HCT116 (cell line): ENCODE data around the gene ZNF248. TPM values are rescaled to one million over a fixed set of nuclear protein-coding genes. Genes with fewer than 3 reads are reported as not detected.

Experiments
- ATAC-seq: fragments of 200-7000 bp; cut with Tn5 transposase; 2 replicates; pipeline ENCODE4 v1.9.1; 2020; ENCODE audit warnings: mild to moderate bottlenecking, moderate library complexity
- BruUV-seq: library from RNA; stranded (reverse); fragments of 400-500 nt; replicated peaks from 2 replicates; lab custom pipeline; 2021; lab: Mats Ljungman, UMichigan
- CTCF ChIA-PET: fragments of 300-600 bp; sonication (Branson Sonifier 250); formaldehyde crosslinking; loops from one replicate; lab custom pipeline; 2021; ENCODE audit warnings: antibody characterized with exemption; lab: Charles Lee
- POLR2A ChIA-PET: fragments of 300-600, 350-600 bp; sonication (Branson Sonifier 250); formaldehyde crosslinking; loops from one replicate; lab custom pipeline; 2021; ENCODE audit warnings: antibody characterized with exemption; lab: Charles Lee
- RAD21 ChIA-PET, 2 experiments: fragments of 300-600 bp; sonication (Branson Sonifier 250); formaldehyde crosslinking; loops; one replicate each; lab custom pipeline; 2023; ENCODE audit warnings: low total read pairs in 2 of 2; ENCODE audit not compliant: uncharacterized antibody in 2 of 2, unreplicated experiment in 2 of 2, low non-redundant PET in 1 of 2; lab: Charles Lee
- DNase-seq: peaks from one replicate; pipeline ENCODE4 v3.0.0-alpha.2; 2010; ENCODE audit warnings: low read depth, low spot score
- H2AFZ ChIP-seq: fragments of 200-600 bp; shearing (Covaris generic), sonication (generic); 2 replicates; pipeline ENCODE4 v1.6.1; 2017; ENCODE audit warnings: low read depth, mixed run types, mixed read lengths, antibody characterized with exemption, low read length; ENCODE audit not compliant: poor library complexity, severe bottlenecking
- H3K27ac ChIP-seq: 2 replicates; pipeline ENCODE4 v1.5.1; 2012; ENCODE audit warnings: low read depth, low read length
- H3K27me3 ChIP-seq: fragments of 200-600 bp; sonication (generic); 2 replicates; pipeline ENCODE4 v1.6.1; 2016; ENCODE audit warnings: mixed run types, low read length, mixed read lengths; ENCODE audit not compliant: insufficient read depth
- H3K36me3 ChIP-seq, 2 experiments: fragments of 200-500 bp in 1 of 2; fragments of 200-600 bp in 1 of 2; sonication (Bioruptor generic) in 1 of 2; sonication (generic) in 1 of 2; 2 replicates each; pipeline versions ENCODE4 v1.5.1 to v1.6.1; 2014 to 2016; ENCODE audit warnings: low read length in 2 of 2, inconsistent platforms in 1 of 2, mixed read lengths in 1 of 2, mixed run types in 1 of 2; ENCODE audit not compliant: insufficient read depth in 2 of 2, control insufficient read depth in 1 of 2
- H3K4me1 ChIP-seq, 2 experiments: fragments of 200-600 bp in 1 of 2; sonication (generic) in 1 of 2; 2 replicates each; pipeline versions ENCODE4 v1.5.1 to v1.6.1; 2012 to 2017; ENCODE audit warnings: low read length in 2 of 2, inconsistent platforms in 1 of 2, mild to moderate bottlenecking in 1 of 2, mixed read lengths in 1 of 2, mixed run types in 1 of 2, moderate library complexity in 1 of 2; ENCODE audit not compliant: insufficient read depth in 2 of 2, control insufficient read depth in 1 of 2
- H3K4me2 ChIP-seq: fragments of 200-600 bp; sonication (generic); 2 replicates; pipeline ENCODE4 v1.6.1; 2017; ENCODE audit warnings: mixed run types, low read length, mixed read lengths
- H3K4me3 ChIP-seq, 2 experiments: fragments of 200-600 bp in 1 of 2; sonication (generic) in 1 of 2; replicated peaks in 1 of 2; 2 replicates each; pipeline ENCODE4 v1.5.1; 2011 to 2016; ENCODE audit warnings: low read length in 2 of 2, control low read depth in 1 of 2, low read depth in 1 of 2, mild to moderate bottlenecking in 1 of 2, mixed read lengths in 1 of 2, mixed run types in 1 of 2
- H3K79me2 ChIP-seq: fragments of 200-600 bp; sonication (generic); 2 replicates; pipeline ENCODE4 v1.6.1; 2017; ENCODE audit warnings: mild to moderate bottlenecking, mixed run types, low read length, moderate library complexity, mixed read lengths; ENCODE audit not compliant: insufficient read depth
- H3K9ac ChIP-seq: fragments of 200-600 bp; sonication (generic); 2 replicates; pipeline ENCODE4 v1.6.1; 2016; ENCODE audit warnings: low read length, mixed read lengths
- H3K9me2 ChIP-seq: fragments of 200-600 bp; sonication (generic), shearing (Covaris generic); 2 replicates; pipeline ENCODE4 v1.6.1; 2017; ENCODE audit warnings: mixed run types, mild to moderate bottlenecking, moderate library complexity; ENCODE audit not compliant: insufficient read depth
- H3K9me3 ChIP-seq, 2 experiments: fragments of 200-500 bp in 1 of 2; fragments of 200-600 bp in 1 of 2; sonication (Bioruptor generic) in 1 of 2; sonication (generic) in 1 of 2; 2 replicates each; pipeline ENCODE4 v1.6.1; 2014 to 2017; ENCODE audit warnings: low read length in 2 of 2, mixed read lengths in 2 of 2, inconsistent platforms in 1 of 2, low read depth in 1 of 2, mild to moderate bottlenecking in 1 of 2, mixed run types in 1 of 2, moderate library complexity in 1 of 2; ENCODE audit not compliant: control insufficient read depth in 1 of 2, insufficient read depth in 1 of 2
- H4K20me1 ChIP-seq: fragments of 200-600 bp; sonication (generic), shearing (Covaris generic); 2 replicates; pipeline ENCODE4 v1.6.1; 2017; ENCODE audit warnings: mixed run types, mild to moderate bottlenecking, moderate library complexity; ENCODE audit not compliant: insufficient read depth
- CBX3 ChIP-seq: IDR thresholded peaks from 2 replicates; pipeline ENCODE4 v1.6.1; 2012; ENCODE audit warnings: low read depth
- CEBPB ChIP-seq: IDR thresholded peaks from 2 replicates; pipeline ENCODE4 v1.6.1; 2012; ENCODE audit warnings: low read depth
- EGR1 ChIP-seq: IDR thresholded peaks from 2 replicates; pipeline ENCODE4 v1.6.1; 2012; ENCODE audit warnings: low read depth
- ELF1 ChIP-seq: IDR thresholded peaks from 2 replicates; pipeline ENCODE4 v1.6.1; 2012; ENCODE audit warnings: low read depth, borderline replicate concordance
- EZH2 ChIP-seq: fragments of 200-600 bp; sonication (generic); IDR thresholded peaks from 2 replicates; pipeline ENCODE4 v1.6.1; 2017; ENCODE audit warnings: antibody characterized with exemption, mixed run types
- EZH2phosphoT487 ChIP-seq: fragments of 200-600 bp; IDR thresholded peaks from 2 replicates; pipeline ENCODE4 v1.6.1; 2018; ENCODE audit warnings: antibody characterized with exemption, borderline replicate concordance
- FOSL1 ChIP-seq: IDR thresholded peaks from 2 replicates; pipeline ENCODE4 v1.6.1; 2012; ENCODE audit warnings: low read depth
- POLR2A ChIP-seq: IDR thresholded peaks from 2 replicates; pipeline ENCODE4 v1.7.0; 2011; ENCODE audit warnings: borderline replicate concordance; ENCODE audit not compliant: insufficient read depth, insufficient read length; ENCODE audit errors: extremely low read depth
- POLR2AphosphoS5 ChIP-seq: IDR thresholded peaks from 2 replicates; pipeline ENCODE4 v1.6.1; 2011; ENCODE audit warnings: mild to moderate bottlenecking, low read depth, low read length, moderate library complexity
- RAD21 ChIP-seq: IDR thresholded peaks from 2 replicates; pipeline ENCODE4 v1.6.1; 2012; ENCODE audit warnings: low read depth, mild to moderate bottlenecking
- REST ChIP-seq: IDR thresholded peaks from 2 replicates; pipeline ENCODE4 v1.6.1; 2012; ENCODE audit warnings: low read depth
- SIN3A ChIP-seq: IDR thresholded peaks from 2 replicates; pipeline ENCODE4 v1.6.1; 2012; ENCODE audit warnings: low read depth
- SP1 ChIP-seq: IDR thresholded peaks from 2 replicates; pipeline ENCODE4 v1.6.1; 2012; ENCODE audit warnings: low read depth
- SRF ChIP-seq: IDR thresholded peaks from 2 replicates; pipeline ENCODE4 v1.6.1; 2012; ENCODE audit warnings: low read depth
- YY1 ChIP-seq: IDR thresholded peaks from 2 replicates; pipeline ENCODE4 v1.6.1; 2011; ENCODE audit warnings: low read length, low read depth, moderate library complexity, mild to moderate bottlenecking; ENCODE audit not compliant: insufficient replicate concordance; ENCODE audit errors: extremely low read depth
- ZNF274 ChIP-seq: fragments of 200-500 bp; sonication (Bioruptor generic); IDR thresholded peaks from 2 replicates; pipeline ENCODE4 v1.6.1; 2014; ENCODE audit warnings: mild to moderate bottlenecking, low read depth, low read length, inconsistent platforms
- intact Hi-C: fragments of 100-400 bp; cut with micrococcal nuclease; formaldehyde crosslinking; loops from 2 replicates; pipeline ENCODE4 v1.10.0; 2022
- total RNA-seq: library from RNA; stranded (reverse); gene quantifications from one replicate; pipeline ENCODE4 v1.2.1, GENCODE V29; 2021; ENCODE audit not compliant: unreplicated experiment
- TF ChIP-seq, protein P1 (sequence below), 3 experiments: fragments of 200-600 bp in 1 of 3; sonication (generic) in 1 of 3; IDR thresholded peaks in 2 of 3; conservative IDR thresholded peaks in 1 of 3; 2 replicates each; pipeline ENCODE4 v1.5.1; 2012 to 2017; ENCODE audit warnings: low read depth in 2 of 3, low read length in 2 of 3, antibody characterized with exemption in 1 of 3, borderline replicate concordance in 1 of 3, control low read depth in 1 of 3, mild to moderate bottlenecking in 1 of 3, mixed read lengths in 1 of 3, mixed run types in 1 of 3, moderate library complexity in 1 of 3; ENCODE audit not compliant: insufficient read depth in 1 of 3
- TF ChIP-seq, protein P2 (sequence below): IDR thresholded peaks from 2 replicates; pipeline ENCODE4 v1.6.1; 2011; ENCODE audit warnings: mild to moderate bottlenecking, low read length, moderate library complexity; ENCODE audit not compliant: insufficient replicate concordance; ENCODE audit errors: extremely low read depth

Gene ZNF248
- total RNA-seq, 1 experiment from 2014 or later = 6.2 TPM

DNA sequence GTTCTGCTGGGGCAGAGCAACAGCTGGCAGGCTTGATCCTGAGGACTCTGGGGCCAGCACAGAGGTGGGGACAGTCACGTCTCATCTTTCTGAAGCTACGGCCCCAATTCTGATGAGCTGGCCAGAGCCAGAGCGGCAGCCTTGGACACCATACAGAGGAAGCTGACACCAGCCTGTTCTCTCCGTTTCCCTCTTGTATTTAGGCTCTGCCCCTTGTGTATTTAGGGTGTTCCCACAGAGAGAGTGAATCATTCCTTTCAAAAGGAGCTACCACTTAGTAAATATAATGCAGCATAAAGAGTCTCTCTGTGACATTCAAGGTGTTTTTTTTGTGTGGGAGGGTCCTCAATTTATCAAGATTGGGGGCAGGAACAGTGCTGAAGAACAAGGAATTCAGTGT lies 109.2 kb downstream of the ZNF248 start (continued):
- no peak for TF ChIP-seq REST
- no peak for TF ChIP-seq CBX3
- TF ChIP-seq FOSL1 = no peak
- no peak for TF ChIP-seq ELF1
- no peak for TF ChIP-seq EGR1
- TF ChIP-seq SIN3A = no peak
- TF ChIP-seq YY1 = no peak
- TF ChIP-seq POLR2AphosphoS5 = no peak
- no peak for TF ChIP-seq CEBPB

DNA sequence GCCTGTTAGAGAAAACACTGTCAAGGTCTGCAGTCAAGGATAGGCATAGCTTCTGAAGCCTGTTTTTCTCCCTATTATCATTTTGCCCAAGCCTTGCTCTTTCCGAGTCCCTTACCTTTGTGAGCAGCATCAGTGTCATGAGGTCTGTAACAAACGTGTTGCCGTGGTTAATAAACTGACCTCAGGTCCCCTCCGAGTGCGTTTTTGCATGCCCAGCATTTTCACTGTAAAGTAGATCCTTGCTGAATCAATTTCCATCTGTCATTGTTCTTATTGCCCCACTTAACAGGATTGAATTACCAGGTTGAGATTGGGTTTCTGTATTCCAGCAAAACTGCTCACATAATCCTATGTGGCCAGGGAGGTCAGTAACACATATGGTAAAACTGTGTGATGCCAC lies 110.3 kb downstream of the ZNF248 start:
- CTCF ChIA-PET = no interaction called here
- TF ChIP-seq POLR2A (no peak), EZH2 (no peak), EZH2phosphoT487 (no peak), RAD21 (no peak), CBX3 (no peak), EGR1 (no peak), CEBPB (no peak), SP1 (no peak), SIN3A (no peak), ZNF274 (no peak), SRF (no peak), ELF1 (no peak), FOSL1 (no peak), YY1 (no peak)
- TF ChIP-seq, protein P1, sequence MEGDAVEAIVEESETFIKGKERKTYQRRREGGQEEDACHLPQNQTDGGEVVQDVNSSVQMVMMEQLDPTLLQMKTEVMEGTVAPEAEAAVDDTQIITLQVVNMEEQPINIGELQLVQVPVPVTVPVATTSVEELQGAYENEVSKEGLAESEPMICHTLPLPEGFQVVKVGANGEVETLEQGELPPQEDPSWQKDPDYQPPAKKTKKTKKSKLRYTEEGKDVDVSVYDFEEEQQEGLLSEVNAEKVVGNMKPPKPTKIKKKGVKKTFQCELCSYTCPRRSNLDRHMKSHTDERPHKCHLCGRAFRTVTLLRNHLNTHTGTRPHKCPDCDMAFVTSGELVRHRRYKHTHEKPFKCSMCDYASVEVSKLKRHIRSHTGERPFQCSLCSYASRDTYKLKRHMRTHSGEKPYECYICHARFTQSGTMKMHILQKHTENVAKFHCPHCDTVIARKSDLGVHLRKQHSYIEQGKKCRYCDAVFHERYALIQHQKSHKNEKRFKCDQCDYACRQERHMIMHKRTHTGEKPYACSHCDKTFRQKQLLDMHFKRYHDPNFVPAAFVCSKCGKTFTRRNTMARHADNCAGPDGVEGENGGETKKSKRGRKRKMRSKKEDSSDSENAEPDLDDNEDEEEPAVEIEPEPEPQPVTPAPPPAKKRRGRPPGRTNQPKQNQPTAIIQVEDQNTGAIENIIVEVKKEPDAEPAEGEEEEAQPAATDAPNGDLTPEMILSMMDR (IDR thresholded peaks at IDR 0.05 in 2 of 3, conservative IDR thresholded peaks at IDR 0.05 in 1 of 3; ENCODE audit: borderline replicate concordance in 1 of 3, insufficient read depth in 1 of 3, low read depth in 2 of 3, low read length in 2 of 3) = no peak
- TF ChIP-seq, protein P2, sequence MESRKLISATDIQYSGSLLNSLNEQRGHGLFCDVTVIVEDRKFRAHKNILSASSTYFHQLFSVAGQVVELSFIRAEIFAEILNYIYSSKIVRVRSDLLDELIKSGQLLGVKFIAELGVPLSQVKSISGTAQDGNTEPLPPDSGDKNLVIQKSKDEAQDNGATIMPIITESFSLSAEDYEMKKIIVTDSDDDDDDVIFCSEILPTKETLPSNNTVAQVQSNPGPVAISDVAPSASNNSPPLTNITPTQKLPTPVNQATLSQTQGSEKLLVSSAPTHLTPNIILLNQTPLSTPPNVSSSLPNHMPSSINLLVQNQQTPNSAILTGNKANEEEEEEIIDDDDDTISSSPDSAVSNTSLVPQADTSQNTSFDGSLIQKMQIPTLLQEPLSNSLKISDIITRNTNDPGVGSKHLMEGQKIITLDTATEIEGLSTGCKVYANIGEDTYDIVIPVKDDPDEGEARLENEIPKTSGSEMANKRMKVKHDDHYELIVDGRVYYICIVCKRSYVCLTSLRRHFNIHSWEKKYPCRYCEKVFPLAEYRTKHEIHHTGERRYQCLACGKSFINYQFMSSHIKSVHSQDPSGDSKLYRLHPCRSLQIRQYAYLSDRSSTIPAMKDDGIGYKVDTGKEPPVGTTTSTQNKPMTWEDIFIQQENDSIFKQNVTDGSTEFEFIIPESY = no peak

More for the DNA sequence above, 110.3 kb downstream of the ZNF248 start:
- Histone ChIP-seq H4K20me1 (no peaks in the 10 kb centered on the region), H3K4me1 (no peaks in the 10 kb centered on the region), H3K9ac (no peak overlapping the region), H3K9me3 (no peaks in the 10 kb centered on the region), H3K36me3 (no peaks in the 10 kb centered on the region), H3K4me2 (no peak overlapping the region), H3K4me3 (no peak overlapping the region), H2AFZ (no peak overlapping the region), H3K9me2 (no peaks in the 10 kb centered on the region), H3K27me3 (no peaks in the 10 kb centered on the region), H3K79me2 (no peaks in the 10 kb centered on the region), H3K27ac (no peak overlapping the region)
- POLR2A ChIA-PET = no interaction called here
- ATAC-seq (no peak), DNase-seq (no peak)
- RAD21 ChIA-PET = no interaction called here
- BruUV-seq = no TSS peak
- intact Hi-C loops = no loop called here
